OCI-LY3 (cell line): ENCODE data around the gene SDK1.

ENCODE experiments used
- EZH2phosphoT487 ChIP-seq: fragments of 200-600 bp; shearing (Covaris generic); IDR thresholded peaks from 2 replicates; pipeline ENCODE4 v1.6.1; 2018; ENCODE audit warnings: antibody characterized with exemption, mixed run types, low read depth
- TF ChIP-seq, protein P1 (sequence below): fragments of 200-600, 300-600 bp; sonication (generic); IDR thresholded peaks from 2 replicates; pipeline ENCODE4 v1.5.1; 2014; ENCODE audit warnings: antibody characterized with exemption, low read length, low read depth

DNA sequence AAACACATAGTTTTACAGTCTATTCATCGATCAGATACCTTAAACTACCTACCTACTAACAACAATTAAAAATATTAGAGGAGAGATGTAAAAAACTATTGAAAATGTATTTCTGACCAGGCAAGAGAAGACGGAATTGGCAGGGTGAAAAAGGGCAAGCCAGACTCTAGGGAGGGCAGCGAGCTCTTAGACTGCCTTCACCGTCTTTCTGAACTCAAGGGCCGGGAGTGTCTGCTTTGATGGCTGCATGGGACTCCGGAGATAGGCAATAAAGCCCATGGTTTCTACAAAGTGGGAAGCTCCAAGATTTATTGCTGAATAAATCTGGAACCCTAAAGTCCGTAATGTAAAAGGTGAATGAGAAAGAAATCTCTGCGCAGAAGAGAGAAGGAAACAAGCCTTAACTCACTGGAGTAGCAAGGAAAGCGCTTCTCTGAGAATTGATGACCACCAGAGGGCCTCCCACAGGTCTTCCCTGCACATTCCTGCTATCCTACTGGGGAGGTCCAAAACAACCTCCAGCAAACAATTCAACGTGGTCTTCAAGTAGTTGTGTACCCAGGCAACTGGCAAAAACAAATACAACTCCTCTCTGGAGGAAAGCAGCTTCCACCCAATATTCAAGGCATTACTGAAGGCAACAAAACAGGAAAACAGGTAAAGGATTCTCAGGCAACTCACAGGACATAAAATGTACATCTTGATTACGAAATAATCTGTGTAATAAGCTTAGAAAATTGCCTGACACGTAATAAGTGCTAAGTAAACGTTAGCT, 181.3 kb downstream of the SDK1 start:
- TF ChIP-seq EZH2phosphoT487: no peak
- TF ChIP-seq, protein P1, sequence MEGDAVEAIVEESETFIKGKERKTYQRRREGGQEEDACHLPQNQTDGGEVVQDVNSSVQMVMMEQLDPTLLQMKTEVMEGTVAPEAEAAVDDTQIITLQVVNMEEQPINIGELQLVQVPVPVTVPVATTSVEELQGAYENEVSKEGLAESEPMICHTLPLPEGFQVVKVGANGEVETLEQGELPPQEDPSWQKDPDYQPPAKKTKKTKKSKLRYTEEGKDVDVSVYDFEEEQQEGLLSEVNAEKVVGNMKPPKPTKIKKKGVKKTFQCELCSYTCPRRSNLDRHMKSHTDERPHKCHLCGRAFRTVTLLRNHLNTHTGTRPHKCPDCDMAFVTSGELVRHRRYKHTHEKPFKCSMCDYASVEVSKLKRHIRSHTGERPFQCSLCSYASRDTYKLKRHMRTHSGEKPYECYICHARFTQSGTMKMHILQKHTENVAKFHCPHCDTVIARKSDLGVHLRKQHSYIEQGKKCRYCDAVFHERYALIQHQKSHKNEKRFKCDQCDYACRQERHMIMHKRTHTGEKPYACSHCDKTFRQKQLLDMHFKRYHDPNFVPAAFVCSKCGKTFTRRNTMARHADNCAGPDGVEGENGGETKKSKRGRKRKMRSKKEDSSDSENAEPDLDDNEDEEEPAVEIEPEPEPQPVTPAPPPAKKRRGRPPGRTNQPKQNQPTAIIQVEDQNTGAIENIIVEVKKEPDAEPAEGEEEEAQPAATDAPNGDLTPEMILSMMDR: peak; percentile 30; the same call in 1 of the 2 replicates
